ENCODE results near the gene MIER1.
"Not testable (repeated sequence)": the region's sequence is repeated elsewhere in the genome, so short reads cannot be mapped to it uniquely, and the experiment has no call there.

The MIER1 gene

GRCh38 chr1:66924756-66925557 is at the start of gene MIER1, which contains the start of gene DNAI4:
Gene MIER1, plus strand, starts transcription at chr1:66924990. Its CDS starts 39 bp downstream, at chr1:66925029.
Gene DNAI4, minus strand, starts transcription at chr1:66924856. Its CDS starts 25 bp downstream, at chr1:66924831.
- DNase-seq (ENCODE audit: low read depth, low spot score), result peak; percentile 95

DNA sequence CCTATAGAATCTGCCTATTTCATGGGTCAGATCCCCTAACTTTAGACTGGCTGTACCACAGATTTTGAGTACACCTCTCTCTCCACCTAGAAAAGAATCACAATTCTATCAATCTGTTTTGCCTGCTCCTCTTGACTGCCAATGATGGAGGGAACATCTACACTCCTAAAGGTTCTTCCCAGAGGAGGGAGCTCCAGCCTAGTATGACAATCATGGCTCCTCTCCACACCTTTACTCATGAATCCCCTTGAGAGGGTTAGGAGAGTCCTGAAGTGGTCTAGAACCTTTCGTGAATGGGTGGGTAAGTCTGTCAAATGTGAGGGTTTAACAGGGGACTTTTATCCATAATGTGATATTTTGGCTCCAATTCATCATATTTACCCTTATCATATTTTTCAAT is 48.1 kb upstream of the MIER1 start:
- no peak for DNase-seq (ENCODE audit: low read depth, low spot score)

GRCh38 chr1:66889030-66889429 is 35.8 kb upstream of the MIER1 start:
- no peak for DNase-seq (ENCODE audit: low read depth, low spot score)

DNA sequence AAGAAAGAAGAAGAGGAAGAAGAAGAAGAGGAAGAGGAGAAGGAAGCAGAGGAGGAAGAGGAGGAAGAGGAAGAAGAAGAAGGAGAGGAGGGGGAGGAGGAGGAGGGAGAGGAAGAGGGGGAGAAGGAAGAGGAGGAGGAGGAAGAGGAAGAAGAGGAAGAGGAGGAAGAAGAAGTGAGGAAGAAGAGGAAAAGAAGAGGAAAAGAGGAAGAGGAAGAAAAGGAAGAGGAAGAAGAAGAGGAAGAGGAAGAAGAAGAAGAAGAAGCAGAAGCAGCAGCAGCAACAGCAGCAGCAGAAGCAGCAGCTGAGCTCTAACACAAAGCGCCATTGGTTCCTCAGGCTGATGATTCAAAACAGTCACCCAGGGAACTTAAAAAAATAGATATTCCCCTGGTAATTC is 34.2 kb upstream of the MIER1 start:
- no peak for DNase-seq (ENCODE audit: low read depth, low spot score)

GRCh38 chr1:66893712-66894111 is 31.1 kb upstream of the MIER1 start:
- DNase-seq (ENCODE audit: low read depth, low spot score), result no peak

DNA sequence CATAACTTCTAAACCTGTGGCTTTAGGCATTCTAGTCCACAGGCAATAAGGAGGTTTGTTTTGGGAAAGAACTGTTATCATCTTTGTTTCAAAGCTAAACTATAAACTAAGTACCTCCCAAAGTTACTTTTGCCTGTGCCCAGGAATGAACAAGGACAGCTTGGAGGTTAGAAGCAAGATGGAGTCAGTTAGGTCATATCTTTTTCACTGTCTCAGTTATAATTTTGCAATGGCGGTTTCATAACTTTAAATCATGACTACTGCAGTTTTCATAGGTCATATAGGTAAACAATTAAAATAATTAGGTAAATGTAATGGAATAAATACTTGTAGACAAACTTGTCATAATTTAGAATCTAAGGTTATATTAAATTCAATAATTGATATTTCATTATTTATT is 9.6 kb upstream of the MIER1 start:
- not testable (repeated sequence) for DNase-seq (ENCODE audit: low read depth, low spot score)

- DNase-seq (ENCODE audit: low read depth, low spot score), result no peak
Measured at GRCh38 chr1:66916320-66916719, 8.5 kb upstream of the MIER1 start.

DNA sequence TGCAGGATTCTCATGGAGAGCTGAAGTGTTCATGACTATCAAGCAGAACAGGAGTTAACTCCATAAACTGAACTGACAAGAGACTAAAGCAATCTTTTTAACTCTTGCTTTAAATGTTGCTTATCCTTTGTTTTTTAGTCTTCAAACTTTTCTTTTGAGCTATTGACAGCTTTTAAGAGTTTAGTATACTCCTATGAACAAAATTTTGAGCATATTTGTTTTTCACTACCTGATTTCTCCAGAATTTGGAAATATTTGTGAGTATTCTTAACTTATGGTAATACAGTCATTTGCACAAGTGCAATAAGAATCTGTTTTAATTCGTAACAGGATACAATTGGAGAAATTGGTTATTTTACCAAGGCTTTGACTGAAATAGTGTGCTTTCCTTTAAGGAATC is 7.3 kb upstream of the MIER1 start:
- DNase-seq (ENCODE audit: low read depth, low spot score), result no peak

DNA sequence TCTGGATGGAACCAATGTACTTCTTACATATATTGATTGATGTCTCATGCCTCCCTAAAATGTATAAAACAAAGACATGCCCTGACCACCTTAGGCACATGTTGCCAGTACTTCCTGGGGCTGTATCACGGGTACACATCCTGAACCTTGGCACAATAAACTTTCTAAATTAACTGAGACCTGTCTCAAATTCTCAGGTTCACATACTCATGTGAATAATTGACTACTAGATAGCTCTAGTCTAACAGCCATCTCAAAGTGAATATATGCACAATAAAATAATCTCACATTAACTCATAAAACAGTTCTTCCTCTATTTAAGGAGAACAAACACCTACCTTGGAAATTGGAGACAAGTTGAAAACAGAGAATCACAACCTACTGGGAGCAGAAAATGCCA is 5.7 kb upstream of the MIER1 start:
- no peak for DNase-seq (ENCODE audit: low read depth, low spot score)

GRCh38 chr1:66919828-66920227 is 5.0 kb upstream of the MIER1 start:
- DNase-seq (ENCODE audit: low read depth, low spot score), result no peak

DNA sequence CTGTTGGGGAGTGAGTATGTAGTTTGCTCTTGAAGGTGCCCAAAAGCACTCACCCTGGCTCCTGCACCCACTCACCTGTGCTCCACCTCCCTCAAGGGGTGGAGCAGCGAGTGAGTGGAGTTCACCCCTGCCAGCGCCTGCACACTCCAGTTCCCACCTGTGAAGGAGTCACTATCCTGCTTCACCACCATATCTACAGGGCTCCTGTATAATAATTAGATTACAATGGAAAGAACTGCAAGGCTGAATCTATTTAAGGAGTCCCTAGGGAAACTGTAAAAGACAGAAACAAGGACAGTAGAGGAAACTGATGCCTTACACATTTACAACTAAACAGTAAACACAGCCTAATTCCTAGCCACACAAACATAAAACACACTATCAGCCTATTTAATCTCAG is 4.2 kb upstream of the MIER1 start:
- DNase-seq (ENCODE audit: low read depth, low spot score), result no peak

GRCh38 chr1:66925558-66925910 is 744 bp downstream of the MIER1 start:
- DNase-seq (ENCODE audit: low read depth, low spot score), result no peak

DNA sequence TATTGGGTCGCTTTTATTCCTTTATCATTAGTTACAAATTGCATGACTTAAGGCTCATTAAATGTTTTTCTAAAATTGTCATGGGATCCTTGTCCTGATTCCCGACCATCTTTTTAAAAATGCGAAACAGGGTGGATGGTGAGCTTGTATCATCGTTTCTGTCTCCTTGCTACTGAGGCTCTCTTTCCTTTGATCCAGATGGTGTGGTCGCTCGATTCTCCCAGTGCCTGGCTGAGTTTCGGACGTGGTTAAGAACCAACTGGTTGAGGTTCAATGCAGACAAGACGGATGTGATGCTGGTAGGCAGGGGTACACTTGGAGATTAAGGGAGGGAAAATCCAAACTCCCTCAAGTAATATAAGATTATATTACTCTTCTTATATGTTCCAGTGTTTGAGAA is 1.2 kb downstream of the MIER1 start:
- no peak for DNase-seq (ENCODE audit: low read depth, low spot score)

DNA sequence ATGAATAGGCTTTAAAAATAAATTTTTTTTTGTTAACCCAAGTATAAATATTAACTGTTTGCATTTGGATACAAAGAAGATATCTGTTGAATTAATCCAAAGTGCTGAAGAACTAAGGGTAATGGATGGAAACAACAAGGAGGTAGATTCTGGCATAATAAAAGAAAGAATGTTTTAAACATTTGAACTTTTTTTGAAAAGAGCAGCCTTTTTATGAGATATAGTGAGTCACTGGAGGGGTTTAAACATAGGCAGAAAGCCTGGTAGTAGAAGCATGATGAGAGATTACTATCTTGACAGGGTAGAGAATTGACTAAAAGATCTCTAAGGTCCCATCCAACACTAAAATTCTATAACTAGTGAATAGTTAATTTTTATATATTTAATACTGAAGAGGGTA is 2.7 kb downstream of the MIER1 start:
- DNase-seq (ENCODE audit: low read depth, low spot score), result no peak

DNA sequence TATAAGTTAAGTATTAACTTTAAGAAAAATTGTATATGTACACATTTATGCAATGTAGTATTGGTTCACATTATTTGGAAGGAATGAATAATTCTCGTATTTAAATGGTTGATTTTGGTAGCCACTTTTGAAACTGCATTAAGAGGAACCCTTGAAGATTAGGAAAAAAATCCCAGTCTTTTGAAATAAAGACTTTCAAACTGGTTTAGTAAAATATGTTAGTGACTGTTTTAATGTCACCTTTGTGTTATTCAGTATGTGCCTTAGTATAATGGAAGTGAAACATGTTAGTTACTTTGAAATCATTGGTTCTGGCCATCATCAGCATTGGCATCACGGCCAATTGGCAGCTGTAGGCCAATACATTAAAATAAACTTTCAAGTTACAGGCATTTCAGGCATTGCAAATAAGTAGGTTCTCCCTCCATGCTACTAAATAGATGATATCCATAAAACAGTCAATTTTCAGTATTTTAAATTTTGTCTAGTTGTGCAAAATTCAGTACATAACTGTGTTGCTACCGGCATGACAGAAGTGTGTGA is 4.4 kb downstream of the MIER1 start:
- DNase-seq (ENCODE audit: low read depth, low spot score), result no peak

- DNase-seq (ENCODE audit: low read depth, low spot score), result no peak
Measured at GRCh38 chr1:66929691-66929998, 4.9 kb downstream of the MIER1 start.

DNA sequence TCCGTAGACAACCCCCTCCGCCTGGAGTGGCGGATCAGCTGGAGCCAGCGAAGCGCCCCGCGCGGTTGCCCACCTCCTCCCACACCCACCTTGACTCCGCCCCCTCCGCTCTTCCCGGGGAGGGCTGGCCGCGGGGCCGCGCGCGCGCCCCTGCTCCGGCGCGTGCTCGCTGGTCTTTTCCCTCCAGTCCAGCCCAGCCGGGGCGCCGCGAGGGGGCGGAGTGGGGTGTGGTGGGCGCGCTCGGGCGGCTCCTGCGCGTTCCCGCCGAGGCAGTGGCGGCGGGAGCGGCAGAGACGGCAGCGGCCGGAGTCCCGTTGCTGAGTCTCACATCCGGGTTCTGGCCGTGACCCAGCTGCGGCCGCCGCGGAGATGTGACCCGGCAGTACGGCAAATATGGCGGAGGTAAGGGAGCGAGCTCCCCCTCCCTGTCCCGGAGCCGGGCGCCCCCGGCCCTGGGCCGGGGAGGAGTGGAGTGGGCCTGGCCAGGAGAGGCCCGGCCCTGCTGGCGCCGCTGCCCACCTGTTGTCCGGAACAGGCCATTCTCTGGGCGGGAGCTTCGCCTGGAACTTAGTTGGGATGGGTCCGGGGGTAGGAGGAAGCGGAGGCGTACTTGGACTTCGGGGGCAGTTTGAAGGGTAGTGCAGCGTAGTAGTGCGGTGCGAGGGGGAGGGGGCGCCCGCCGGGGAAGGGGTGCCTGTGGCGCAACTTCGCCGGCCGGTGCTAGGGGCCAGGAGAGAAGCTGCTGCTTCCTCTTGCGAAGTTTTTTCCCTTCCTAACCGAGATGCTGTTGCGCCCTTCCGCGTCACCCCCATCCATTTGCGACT is 5.4 kb downstream of the MIER1 start:
- peak; percentile 82 for DNase-seq (ENCODE audit: low read depth, low spot score)

DNA sequence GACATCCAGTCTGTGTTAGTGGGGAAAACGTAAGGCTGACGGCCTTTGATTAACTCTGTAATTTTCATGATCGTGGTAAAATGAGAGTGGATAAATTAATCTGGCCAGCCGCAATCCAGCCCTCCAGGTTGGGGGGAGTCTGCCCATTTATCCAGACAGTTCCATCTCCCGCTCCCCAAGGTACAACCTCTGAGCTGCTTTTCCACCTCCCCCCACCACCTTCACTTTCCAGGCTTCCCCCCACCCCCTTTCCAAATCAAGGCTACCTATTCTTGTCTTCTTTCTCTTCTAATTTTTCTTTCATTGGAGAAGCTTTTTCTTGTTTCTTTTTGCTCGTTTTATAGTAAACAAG is 6.0 kb downstream of the MIER1 start:
- no peak for DNase-seq (ENCODE audit: low read depth, low spot score)

DNA sequence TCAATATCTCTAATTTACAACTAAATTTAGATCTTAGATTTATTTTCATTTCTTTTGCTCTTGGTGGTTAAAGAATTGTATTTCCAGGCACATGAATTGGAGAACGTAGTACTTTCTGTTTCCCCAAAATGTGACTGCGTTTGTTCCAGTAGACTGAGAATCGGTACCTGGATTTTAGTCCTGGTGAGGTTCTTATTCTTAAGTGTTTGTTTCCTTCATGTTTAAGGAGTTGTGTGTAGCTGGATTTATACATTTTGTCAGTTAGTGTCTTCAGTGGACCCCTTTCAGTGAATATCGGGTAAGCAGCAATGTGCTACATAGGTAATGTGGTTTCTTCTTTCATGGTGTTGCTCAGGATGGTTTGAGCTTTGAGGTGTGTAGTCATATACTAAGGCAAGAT is 6.8 kb downstream of the MIER1 start:
- no peak for DNase-seq (ENCODE audit: low read depth, low spot score)

GRCh38 chr1:66932291-66932690 is 7.5 kb downstream of the MIER1 start:
- no peak for DNase-seq (ENCODE audit: low read depth, low spot score)

GRCh38 chr1:66933887-66934700 is 9.3 kb downstream of the MIER1 start:
- no peak for DNase-seq (ENCODE audit: low read depth, low spot score)
